Small intestine (tissue), 7 donors: ENCODE results near the gene TMEM101. TPM values are rescaled to one million over a fixed set of nuclear protein-coding genes. Genes with fewer than 3 reads are reported as not detected.

Experiments used
- DNase-seq, 2 donors: peaks; one replicate each; pipeline versions ENCODE4 v3.0.0 to v3.0.0-alpha.2; 2013
- FAIRE-seq: peaks from 2 replicates; lab custom pipeline; 2012; peaks lifted over from hg19 to GRCh38; lab: Jason Lieb, UNC
- H3K27ac ChIP-seq, 3 donors: one replicate each; pipeline ENCODE4 v1.5.1; 2013; ENCODE audit warnings: low read length in 2 of 3, mild to moderate bottlenecking in 2 of 3, control low read depth in 1 of 3, inconsistent platforms in 1 of 3, low read depth in 1 of 3, moderate library complexity in 1 of 3
- H3K27me3 ChIP-seq, 3 donors: one replicate each; pipeline ENCODE4 v1.6.1; 2013; ENCODE audit warnings: low read length in 3 of 3, inconsistent platforms in 1 of 3; ENCODE audit not compliant: control insufficient read depth in 3 of 3, insufficient read depth in 3 of 3
- H3K36me3 ChIP-seq, 3 donors: one replicate each; pipeline ENCODE4 v1.6.1; 2013; ENCODE audit warnings: low read length in 3 of 3, inconsistent platforms in 1 of 3, low read depth in 1 of 3, mild to moderate bottlenecking in 1 of 3, moderate library complexity in 1 of 3; ENCODE audit not compliant: control insufficient read depth in 3 of 3, insufficient read depth in 2 of 3
- H3K4me1 ChIP-seq, 3 donors: one replicate each; pipeline ENCODE4 v1.6.1; 2013; ENCODE audit warnings: low read length in 2 of 3, inconsistent platforms in 1 of 3, low read depth in 1 of 3, mild to moderate bottlenecking in 1 of 3, moderate library complexity in 1 of 3; ENCODE audit not compliant: control insufficient read depth in 3 of 3, insufficient read depth in 2 of 3
- H3K4me3 ChIP-seq, 3 donors: one replicate each; pipeline ENCODE4 v1.5.1; 2013; ENCODE audit warnings: low read length in 3 of 3, control low read depth in 1 of 3, inconsistent platforms in 1 of 3, low read depth in 1 of 3, mild to moderate bottlenecking in 1 of 3, moderate library complexity in 1 of 3
- H3K9me3 ChIP-seq, 2 donors: one replicate each; pipeline ENCODE4 v1.6.1; 2013; ENCODE audit warnings: low read depth in 1 of 2, low read length in 1 of 2; ENCODE audit not compliant: control insufficient read depth in 2 of 2, insufficient read depth in 1 of 2
- WGBS, 3 donors: extraction: QIAGEN DNeasy Blood & Tissue Kit; methylation state at CpG; one replicate each; pipeline ENCODE4 v1.1.7; 2013; 5-methylcytosine and 5-hydroxymethylcytosine counted together
- polyA plus RNA-seq, 4 donors: library from polyadenylated mRNA; stranded (reverse) in 3 of 4; unstranded in 1 of 4; fragments of 200-250 nt in 3 of 4; fragments of 120-200 nt in 1 of 4; gene quantifications; one replicate each; pipeline versions ENCODE4 v1.2.1 to v1.2.3, GENCODE V29; 2013
- donor health status: healthy with polysubstance abuse.
- donor health status: control.
- donor health status: control.
- donor health status: Bipolar disorder and iron deficiency.
- donor health status: healthy.

Gene TMEM101
- polyA plus RNA-seq, 4 donors = 11.3 to 47.5 (median 27.7) TPM

DNA sequence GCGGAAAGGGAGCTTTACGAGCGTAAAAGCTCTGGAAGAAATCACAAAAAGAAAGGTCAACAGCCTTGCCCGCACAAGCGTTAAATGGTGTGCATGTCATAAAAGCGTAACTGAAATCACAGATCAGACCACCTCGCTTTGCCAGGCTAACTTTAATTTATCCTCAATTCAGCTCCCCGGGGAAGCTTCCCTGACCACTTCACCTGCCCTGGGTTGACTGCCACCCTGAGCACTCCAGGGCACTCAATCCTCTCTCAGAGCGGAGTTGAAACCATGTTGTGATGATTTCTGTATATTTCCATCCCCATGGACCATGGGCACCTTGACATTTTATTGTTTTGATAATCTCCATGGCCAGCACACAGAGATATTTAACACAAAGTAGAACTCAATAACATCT lies 26.5 kb downstream of the TMEM101 start:
- Histone ChIP-seq H3K9me3 (no peaks in the 10 kb centered on the region), H3K4me1 (peaks cover 0 to 9% (median 0%) of the 10 kb centered on the region in 3 donors), H3K36me3 (no peaks in the 10 kb centered on the region), H3K27ac (no peak overlapping the region), H3K4me3 (no peak overlapping the region), H3K27me3 (peaks cover 0 to 41% (median 10%) of the 10 kb centered on the region in 3 donors)
- no peak for FAIRE-seq
- 83 to 85% (median 83%) methylated on average over 9 of the region's 9 CpGs for WGBS, 3 donors
- no peak for DNase-seq

DNA sequence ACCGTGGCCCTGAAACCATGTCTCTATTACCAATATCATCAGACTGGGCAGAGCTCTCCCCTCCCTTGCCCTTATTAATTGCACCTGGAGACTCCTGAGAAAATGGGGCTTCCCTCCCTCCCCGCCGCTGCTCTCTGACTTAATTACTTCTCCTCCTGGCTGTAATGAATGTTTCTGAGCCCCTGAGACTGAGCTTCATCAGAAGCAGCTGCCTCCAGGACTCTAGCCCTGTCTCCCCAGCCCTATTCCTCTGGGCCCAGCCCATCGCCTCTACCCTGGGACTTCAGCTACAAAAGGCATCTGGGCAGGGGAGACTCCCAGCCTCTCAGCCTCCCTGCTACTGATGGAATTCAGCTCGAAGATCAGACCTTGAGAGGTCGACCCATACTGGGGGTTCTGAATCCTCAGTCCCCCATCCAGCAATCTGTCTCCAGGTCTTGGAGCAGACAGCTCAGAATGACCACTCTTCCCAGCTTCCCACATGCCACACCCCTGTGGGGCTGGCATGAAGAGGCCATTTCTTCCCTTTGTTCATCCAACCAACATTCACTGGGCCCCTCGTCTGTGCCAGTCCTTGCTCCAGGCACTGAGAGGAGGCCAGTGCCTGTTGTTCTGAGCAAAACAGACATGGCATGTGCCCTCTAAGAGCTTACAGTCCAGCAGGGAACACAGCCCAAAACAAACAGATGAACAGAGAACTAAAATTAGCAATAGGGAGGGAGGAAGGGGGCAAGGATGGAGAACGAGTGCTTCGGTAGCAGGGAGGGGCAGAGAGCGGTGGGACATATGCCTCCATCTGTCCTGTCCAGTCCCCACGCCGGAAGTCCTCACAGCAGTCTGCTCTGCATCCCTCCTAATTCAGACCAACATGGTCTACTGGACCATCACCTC lies 27.4 kb downstream of the TMEM101 start:
- WGBS, 3 donors = 67 to 72% (median 71%) methylated on average over 12 of the region's 12 CpGs
- H3K9me3 ChIP-seq = no peaks in the 10 kb centered on the region

DNA sequence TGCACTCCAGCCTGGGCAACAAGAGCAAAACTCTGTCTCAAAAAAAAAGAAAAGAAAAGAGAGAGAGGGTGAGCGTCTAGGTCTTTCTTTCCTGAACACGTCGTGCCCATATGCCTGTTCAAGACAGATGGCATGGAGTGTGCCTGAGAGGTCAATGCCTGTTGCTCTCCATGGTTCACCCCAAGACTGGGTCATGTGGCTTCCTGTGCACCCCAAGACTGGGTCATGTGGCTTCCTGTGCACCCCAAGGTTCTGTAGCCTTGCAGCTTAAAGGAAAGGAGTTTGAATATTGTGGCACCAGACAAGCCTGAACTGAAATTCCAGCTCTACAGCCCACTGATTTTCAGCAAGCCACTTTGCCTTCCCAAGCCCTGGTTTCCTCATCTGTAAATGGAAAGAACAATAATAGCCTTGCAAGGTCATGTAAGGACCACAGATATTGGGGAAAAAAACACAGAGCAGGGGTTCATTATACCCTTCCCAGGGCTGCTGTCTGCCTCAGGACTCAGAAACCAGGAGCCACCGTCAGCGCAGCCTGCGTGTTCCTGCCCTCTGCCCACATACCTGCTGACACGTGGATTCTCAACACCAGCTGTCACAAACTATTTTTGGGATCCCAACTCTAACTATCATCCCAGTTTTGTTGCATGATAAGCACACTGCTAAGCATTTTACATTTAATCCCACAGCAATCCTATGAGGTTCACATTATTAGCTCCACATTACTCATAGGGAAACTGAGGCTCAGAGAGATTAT lies 28.4 kb downstream of the TMEM101 start:
- peaks cover 0 to 55% (median 14%) of the 10 kb centered on the region in 3 donors for H3K27me3 ChIP-seq

More for the DNA sequence above, 27.4 kb downstream of the TMEM101 start:
- H3K27me3 ChIP-seq = peaks cover 0 to 50% (median 12%) of the 10 kb centered on the region in 3 donors
- H3K4me3 ChIP-seq = no peak overlapping the region
- H3K4me1 ChIP-seq = peaks cover 0 to 13% (median 0%) of the 10 kb centered on the region in 3 donors
- DNase-seq (no peak), FAIRE-seq (no peak)
- no peaks in the 10 kb centered on the region for H3K36me3 ChIP-seq
- no peak overlapping the region for H3K27ac ChIP-seq

DNA sequence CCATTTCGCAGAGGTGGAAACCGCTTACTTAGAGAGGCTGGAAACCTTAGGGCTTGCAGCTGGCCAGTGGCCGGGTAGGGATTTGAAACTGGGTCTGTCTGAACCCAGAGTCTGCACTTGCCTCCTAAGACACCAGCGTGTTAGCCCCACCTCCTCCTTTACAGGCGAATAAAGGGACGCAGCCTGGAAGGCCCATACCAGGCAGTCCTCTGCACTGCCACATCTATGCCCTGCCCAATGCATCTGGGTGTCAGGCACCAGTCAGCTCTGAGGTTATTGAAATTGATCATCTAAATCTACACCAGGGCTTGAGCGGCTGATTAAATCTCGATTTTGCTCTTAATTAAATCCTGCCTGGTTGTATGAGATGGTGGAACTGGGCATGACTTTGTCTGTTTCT lies 30.2 kb downstream of the TMEM101 start:
- DNase-seq (no peak), FAIRE-seq (no peak)
- Histone ChIP-seq H3K4me1 (peaks cover 0 to 13% (median 0%) of the 10 kb centered on the region in 3 donors), H3K9me3 (no peaks in the 10 kb centered on the region), H3K27ac (peak overlapping the region in 1 of 3 donors; percentile 37), H3K4me3 (peak overlapping the region in 1 of 3 donors; percentile 46), H3K27me3 (peaks cover 0 to 57% (median 14%) of the 10 kb centered on the region in 3 donors), H3K36me3 (no peaks in the 10 kb centered on the region)
- WGBS, 3 donors = 39 to 75% (median 60%) methylated on average over 8 of the region's 8 CpGs

More for the DNA sequence above, 28.4 kb downstream of the TMEM101 start:
- DNase-seq (no peak), FAIRE-seq (no peak)
- H3K36me3 ChIP-seq = no peaks in the 10 kb centered on the region
- no peak overlapping the region for H3K27ac ChIP-seq
- 81 to 89% (median 85%) methylated on average over 7 of the region's 7 CpGs for WGBS, 3 donors
- H3K4me3 ChIP-seq = no peak overlapping the region
- H3K4me1 ChIP-seq = peaks cover 0 to 13% (median 0%) of the 10 kb centered on the region in 3 donors
- no peaks in the 10 kb centered on the region for H3K9me3 ChIP-seq

DNA sequence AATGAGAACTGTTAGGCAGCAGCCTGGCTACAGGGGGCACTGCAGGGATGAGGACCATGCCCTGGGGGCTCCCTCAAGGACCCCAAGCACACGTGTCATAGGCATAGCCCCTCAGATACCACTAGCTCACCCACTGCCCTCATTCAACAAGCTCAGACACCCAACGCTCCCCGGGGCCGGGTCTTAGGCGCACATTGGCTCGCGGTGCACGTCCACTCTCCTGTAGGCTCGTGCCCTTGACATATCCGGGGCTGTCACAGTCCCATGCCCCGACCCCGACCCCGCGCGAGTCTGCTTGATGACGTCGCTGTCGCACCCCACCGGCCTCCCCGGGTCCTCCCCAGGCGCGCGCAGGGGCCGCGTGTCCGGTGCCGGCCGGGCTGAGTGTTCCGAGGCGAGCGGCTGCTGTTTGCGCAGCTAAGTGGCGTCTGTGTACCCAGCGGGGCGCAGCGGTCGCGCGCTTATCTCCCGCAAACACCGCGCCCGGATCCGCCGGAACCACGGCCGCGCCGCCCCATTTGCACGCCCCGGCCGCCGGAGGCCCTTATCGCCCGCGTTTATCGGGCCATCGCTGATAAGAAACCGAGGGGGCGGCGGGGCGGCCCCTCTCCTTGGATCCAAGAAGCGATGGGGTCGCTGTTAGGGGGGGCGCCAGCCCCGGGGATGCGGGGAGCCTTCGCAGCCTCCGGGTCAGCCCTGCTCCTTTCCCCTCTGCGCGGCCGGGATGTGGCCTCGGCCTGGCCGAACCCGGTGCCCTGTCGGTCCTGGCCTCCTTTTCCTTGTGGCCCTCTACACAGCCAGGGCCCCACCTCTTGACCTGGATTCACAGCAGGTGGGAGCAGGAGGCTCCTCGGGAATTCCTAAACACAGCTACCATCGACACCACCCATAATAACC lies 31.0 kb downstream of the TMEM101 start:
- Histone ChIP-seq H3K4me1 (peaks cover 0 to 13% (median 0%) of the 10 kb centered on the region in 3 donors), H3K27me3 (peaks cover 0 to 61% (median 14%) of the 10 kb centered on the region in 3 donors), H3K27ac (peak overlapping the region in 1 of 3 donors; percentile 37), H3K9me3 (no peaks in the 10 kb centered on the region), H3K4me3 (peak overlapping the region in 2 of 3 donors; percentile 37 to 46), H3K36me3 (no peaks in the 10 kb centered on the region)
- WGBS, 3 donors = 0 to 4% (median 2%) methylated on average over 74 to 78 of the region's 78 CpGs
- DNase-seq = peak; percentile 48 to 77
- no peak for FAIRE-seq

DNA sequence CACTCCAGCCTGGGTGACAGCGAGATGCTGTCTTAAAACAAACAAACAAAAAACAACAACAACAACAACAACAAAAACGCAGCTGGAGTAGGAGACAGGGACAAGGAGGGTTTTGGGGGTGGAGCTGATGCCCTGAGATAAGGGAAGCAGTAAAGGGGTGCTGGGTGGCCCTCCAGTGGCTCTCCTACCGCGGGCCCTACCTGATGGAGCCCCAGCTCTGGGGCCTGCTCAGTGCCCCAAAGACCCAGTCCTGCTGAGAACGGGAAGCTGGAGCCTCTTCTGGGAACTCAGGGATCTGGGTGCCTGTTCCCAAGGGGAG lies 31.6 kb downstream of the TMEM101 start:
- H3K27ac ChIP-seq = no peak overlapping the region
- peaks cover 0 to 13% (median 0%) of the 10 kb centered on the region in 3 donors for H3K4me1 ChIP-seq
- FAIRE-seq (no peak), DNase-seq (no peak)
- H3K4me3 ChIP-seq = peak overlapping the region in 1 of 3 donors; percentile 46
- H3K36me3 ChIP-seq = no peaks in the 10 kb centered on the region
- H3K27me3 ChIP-seq = peaks cover 0 to 66% (median 14%) of the 10 kb centered on the region in 3 donors
- no peaks in the 10 kb centered on the region for H3K9me3 ChIP-seq
- WGBS, 3 donors = 8 to 14% (median 13%) methylated on average over 5 of the region's 5 CpGs

DNA sequence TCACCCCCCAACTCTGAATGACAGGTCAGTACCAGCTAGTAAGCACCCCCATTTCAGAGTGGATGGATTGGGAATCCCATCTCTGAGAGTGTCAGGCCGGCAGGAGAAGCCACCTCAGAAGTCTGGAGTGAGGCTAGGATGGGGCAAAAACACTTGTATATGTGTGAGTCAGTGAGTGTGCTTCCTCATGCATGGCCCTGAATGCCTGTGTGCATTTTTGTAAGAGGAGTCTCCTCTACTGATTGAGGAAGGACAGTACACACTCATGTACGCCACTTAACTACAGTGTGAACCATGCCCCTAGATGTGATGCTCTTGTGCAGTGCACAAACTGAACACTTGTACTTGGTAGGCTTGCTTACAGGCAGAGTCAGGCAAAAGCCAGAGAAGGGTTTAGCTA lies 32.6 kb downstream of the TMEM101 start:
- Histone ChIP-seq H3K36me3 (no peaks in the 10 kb centered on the region), H3K9me3 (no peaks in the 10 kb centered on the region), H3K4me1 (peaks cover 0 to 13% (median 0%) of the 10 kb centered on the region in 3 donors), H3K27me3 (peaks cover 0 to 60% (median 14%) of the 10 kb centered on the region in 3 donors), H3K4me3 (no peak overlapping the region), H3K27ac (no peak overlapping the region)
- FAIRE-seq (no peak), DNase-seq (no peak)
- WGBS, 3 donors = 71 to 89% (median 80%) methylated on average over 2 of the region's 2 CpGs
